Measurements from ENCODE around the gene KRT4.

Gene KRT4

DNA sequence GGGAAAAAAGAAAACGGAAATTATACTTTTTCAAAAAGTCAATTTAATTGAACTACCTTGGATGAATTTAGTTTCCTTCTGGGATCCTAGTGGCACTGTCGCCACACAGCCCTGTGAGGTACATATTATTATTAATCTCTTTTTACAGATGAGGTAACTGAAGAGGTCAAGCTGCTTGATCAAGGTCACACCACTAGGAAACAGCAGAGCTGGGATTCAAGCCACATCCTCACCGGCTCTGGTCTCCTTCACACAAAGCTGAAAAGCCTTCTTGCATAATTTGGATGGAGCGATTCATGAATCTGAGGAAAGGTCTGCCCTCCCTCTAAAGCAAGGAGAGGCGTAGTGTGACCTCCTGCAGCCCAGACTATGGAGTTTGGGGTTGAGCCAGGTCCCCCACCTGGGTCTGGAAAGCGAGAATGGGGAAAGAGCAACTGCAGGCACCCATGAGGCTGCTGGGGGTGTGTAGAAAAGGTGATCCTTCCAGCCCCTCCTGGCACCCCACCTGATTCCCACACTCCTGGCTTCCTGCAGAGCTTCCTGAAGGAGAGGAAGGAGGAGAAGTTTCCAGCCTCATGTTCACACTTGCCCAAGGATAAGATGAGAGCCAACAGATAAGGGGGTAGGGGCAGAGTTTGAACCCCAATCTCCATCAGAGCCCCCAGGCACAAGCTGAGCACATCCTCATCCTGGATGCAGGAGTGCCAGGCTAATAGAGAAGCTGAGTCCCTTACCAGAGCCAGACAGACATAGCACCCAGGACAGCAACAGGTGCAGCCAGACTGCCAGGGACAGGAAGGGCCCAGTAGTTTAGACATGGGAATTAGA lies 24.1 kb upstream of the KRT4 start:
- Histone ChIP-seq H4K20me1 (no peaks in the 10 kb centered on the region; a peak in 1 of 22 replicates), H3K36me3 (no peaks in the 10 kb centered on the region), H3K4me3 (no peak overlapping the region), H3K27me3 (no peaks in the 10 kb centered on the region), H3K9ac (no peak overlapping the region; a peak in 1 of 22 replicates), H3K27ac (peak overlapping the region in 5 of 11 experiments; percentile 25 to 71 (median 57); a peak in 6 of 22 replicates), H3K4me2 (peak overlapping the region in 10 of 11 experiments; percentile 4 to 94 (median 76); a peak in 18 of 22 replicates), H3K9me3 (replicated peaks in 1 of 11) (no peaks in the 10 kb centered on the region), H3K4me1 (peaks cover 17 to 72% (median 45%) of the 10 kb centered on the region in 10 experiments)
- TF ChIP-seq Cebpa-rat (IDR thresholded peaks at IDR 0.05) = no peak

DNA sequence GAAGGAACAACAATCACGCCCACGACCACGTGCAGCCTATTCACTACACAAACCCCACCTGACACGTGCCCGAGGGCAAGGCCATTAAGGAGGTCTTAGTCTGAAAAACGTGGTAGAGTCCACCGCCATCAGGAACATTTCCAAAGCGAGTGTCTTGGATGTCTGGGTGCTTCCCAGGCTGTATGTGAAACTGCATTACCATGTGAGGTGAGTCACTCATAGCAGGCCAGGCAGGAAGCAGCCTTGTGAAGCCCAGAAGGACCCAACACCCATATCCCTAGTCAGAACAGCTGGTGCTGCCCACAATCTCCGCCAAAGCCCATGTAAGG lies 23.5 kb upstream of the KRT4 start:
- Histone ChIP-seq H3K4me2 (peak overlapping the region in 10 of 11 experiments; percentile 4 to 94 (median 76); a peak in 18 of 22 replicates), H3K9ac (0 out of 22 replicates have a peak overlapping the region, but pooled peaks of 1 of the 11 experiments have one; percentile 0), H4K20me1 (no peaks in the 10 kb centered on the region; a peak in 1 of 22 replicates), H3K4me3 (no peak overlapping the region), H3K9me3 (replicated peaks in 1 of 11) (no peaks in the 10 kb centered on the region), H3K4me1 (peaks cover 16 to 74% (median 44%) of the 10 kb centered on the region in 10 experiments), H3K27ac (peak overlapping the region in 7 of 11 experiments; percentile 44 to 71 (median 62); a peak in 13 of 22 replicates), H3K36me3 (no peaks in the 10 kb centered on the region), H3K27me3 (no peaks in the 10 kb centered on the region)
- TF ChIP-seq Cebpa-rat (IDR thresholded peaks at IDR 0.05) = no peak

- H3K27me3 ChIP-seq = no peaks in the 10 kb centered on the region
Observed at GRCh38 chr12:52836491-52837412, 22.8 kb upstream of the KRT4 start.

DNA sequence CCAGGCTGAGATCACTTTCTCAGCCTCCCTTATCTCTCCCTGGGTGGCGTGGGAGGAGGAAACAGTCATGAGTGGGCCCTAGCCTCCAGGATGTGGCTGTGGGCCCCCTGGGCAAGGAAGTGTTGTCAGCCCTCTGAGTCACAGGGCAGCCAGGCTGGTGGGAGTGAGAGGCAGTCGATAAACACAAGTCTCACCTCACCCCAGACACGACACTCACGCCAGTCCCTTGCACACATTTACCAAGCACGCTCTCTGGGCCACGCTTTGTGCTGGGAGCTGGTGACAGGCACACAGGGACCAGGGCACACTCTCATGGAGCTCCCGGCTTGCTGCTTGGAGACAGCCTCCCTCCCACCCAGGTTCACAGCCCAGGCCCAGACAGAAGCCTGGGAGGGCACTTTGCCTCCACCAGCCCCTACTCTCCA lies 22.1 kb upstream of the KRT4 start:
- H3K36me3 ChIP-seq = no peaks in the 10 kb centered on the region
- TF ChIP-seq Cebpa-rat (IDR thresholded peaks at IDR 0.05) = no peak
- no peak overlapping the region; a peak in 1 of 20 replicates for H3K4me3 ChIP-seq

More at GRCh38 chr12:52836491-52837412, 22.8 kb upstream of the KRT4 start:
- Histone ChIP-seq H3K9ac (peak overlapping the region in 7 of 11 experiments; percentile 4 to 48 (median 25); a peak in 6 of 22 replicates), H4K20me1 (no peaks in the 10 kb centered on the region; a peak in 1 of 22 replicates), H3K4me1 (peaks cover 11 to 68% (median 42%) of the 10 kb centered on the region in 10 experiments), H3K27ac (peak overlapping the region in 9 of 11 experiments; percentile 41 to 71 (median 62); a peak in 16 of 22 replicates), H3K4me2 (peak overlapping the region in 10 of 11 experiments; percentile 48 to 94 (median 76); a peak in 20 of 22 replicates), H3K9me3 (replicated peaks in 1 of 11) (no peaks in the 10 kb centered on the region), H3K4me3 (no peak overlapping the region; a peak in 1 of 20 replicates), H3K36me3 (no peaks in the 10 kb centered on the region)
- no peak for TF ChIP-seq Cebpa-rat (IDR thresholded peaks at IDR 0.05)

DNA sequence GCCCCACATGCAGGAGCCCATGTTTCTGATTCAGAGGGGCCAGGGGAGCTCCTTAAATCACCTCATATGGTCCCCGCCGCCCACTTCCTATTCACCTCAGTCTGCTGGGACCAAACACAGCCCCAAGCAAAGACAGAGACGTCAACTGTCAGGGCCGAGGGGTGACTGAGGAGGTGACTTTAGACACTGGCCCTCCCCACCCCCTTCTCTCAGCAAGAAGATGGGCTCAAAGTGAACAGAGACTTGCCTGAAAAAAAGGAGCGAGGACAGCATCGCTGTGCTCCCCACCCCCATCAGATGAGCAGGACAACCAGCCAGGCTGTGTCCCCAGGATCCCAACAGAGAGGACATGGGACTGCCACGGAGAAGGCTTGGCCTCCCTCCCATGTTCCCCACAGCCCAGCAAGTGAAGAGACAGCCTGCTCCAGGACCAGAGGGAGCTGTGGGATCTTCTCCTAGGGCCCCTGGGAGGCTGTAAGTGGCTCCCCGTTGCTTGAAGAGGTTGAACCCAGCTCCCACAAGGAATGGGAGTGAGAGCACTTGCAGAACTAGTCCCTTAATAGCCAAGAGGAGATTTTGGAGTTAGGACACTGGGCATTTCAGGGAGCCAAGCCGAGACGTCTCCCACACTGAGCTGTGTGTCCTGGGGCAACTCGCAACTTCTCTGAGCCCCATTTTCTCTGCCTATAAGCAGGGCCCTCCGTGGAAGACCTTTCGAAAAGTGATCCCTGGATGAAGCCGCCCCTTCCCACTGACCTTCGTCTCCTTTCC lies 21.5 kb upstream of the KRT4 start:
- TF ChIP-seq Cebpa-rat (IDR thresholded peaks at IDR 0.05) = no peak
- Histone ChIP-seq H3K27me3 (no peaks in the 10 kb centered on the region), H3K36me3 (no peaks in the 10 kb centered on the region), H3K27ac (peak overlapping the region in 10 of 11 experiments; percentile 30 to 71 (median 60); a peak in 19 of 22 replicates), H4K20me1 (no peaks in the 10 kb centered on the region; a peak in 1 of 22 replicates), H3K4me3 (no peak overlapping the region), H3K9ac (peak overlapping the region in 10 of 11 experiments; percentile 4 to 50 (median 24); a peak in 11 of 22 replicates), H3K4me2 (peak overlapping the region in 10 of 11 experiments; percentile 48 to 94 (median 76); a peak in 19 of 22 replicates), H3K4me1 (peaks cover 11 to 67% (median 42%) of the 10 kb centered on the region in 10 experiments), H3K9me3 (replicated peaks in 1 of 11) (no peaks in the 10 kb centered on the region)

More for the DNA sequence above, 22.1 kb upstream of the KRT4 start:
- Histone ChIP-seq H3K27ac (peak overlapping the region in 9 of 11 experiments; percentile 41 to 71 (median 62); a peak in 18 of 22 replicates), H3K9ac (peak overlapping the region in 10 of 11 experiments; percentile 4 to 50 (median 24); a peak in 11 of 22 replicates), H4K20me1 (no peaks in the 10 kb centered on the region; a peak in 1 of 22 replicates), H3K9me3 (replicated peaks in 1 of 11) (no peaks in the 10 kb centered on the region), H3K27me3 (no peaks in the 10 kb centered on the region), H3K4me1 (peaks cover 11 to 67% (median 42%) of the 10 kb centered on the region in 10 experiments), H3K4me2 (peak overlapping the region in 10 of 11 experiments; percentile 48 to 94 (median 76); a peak in 20 of 22 replicates)

- Histone ChIP-seq H4K20me1 (no peaks in the 10 kb centered on the region; a peak in 1 of 22 replicates), H3K4me1 (peaks cover 11 to 73% (median 42%) of the 10 kb centered on the region in 10 experiments), H3K36me3 (no peaks in the 10 kb centered on the region), H3K4me3 (no peak overlapping the region), H3K9me3 (replicated peaks in 1 of 11) (no peaks in the 10 kb centered on the region), H3K4me2 (peak overlapping the region in 4 of 11 experiments; percentile 80 to 94 (median 84); a peak in 6 of 22 replicates), H3K27me3 (no peaks in the 10 kb centered on the region), H3K27ac (peak overlapping the region in 6 of 11 experiments; percentile 44 to 71 (median 63); a peak in 7 of 22 replicates), H3K9ac (no peak overlapping the region)
- TF ChIP-seq Cebpa-rat (IDR thresholded peaks at IDR 0.05) = no peak
Observed at GRCh38 chr12:52834727-52835001, 20.7 kb upstream of the KRT4 start.

GRCh38 chr12:52833922-52834726 lies 20.2 kb upstream of the KRT4 start, which contains the start of gene KRT79:
TSS of gene KRT79 (minus strand) at chr12:52834311. CDS start at chr12:52834260, 51 bp downstream.
- H3K4me2 ChIP-seq = peak within 1 kb of the TSS in 7 of 11 experiments; percentile 60 to 94 (median 80); a peak in 13 of 22 replicates
- no peaks in the 10 kb centered on the region for H3K9me3 ChIP-seq (replicated peaks in 1 of 11)
- peak within 1 kb of the TSS in 9 of 11 experiments; percentile 41 to 71 (median 62); a peak in 10 of 22 replicates for H3K27ac ChIP-seq
- H3K9ac ChIP-seq = no peak within 1 kb of the TSS
- peaks cover 11 to 73% (median 42%) of the 10 kb centered on the region in 10 experiments for H3K4me1 ChIP-seq
- no peaks in the 10 kb centered on the region for H3K36me3 ChIP-seq
- H3K27me3 ChIP-seq = no peaks in the 10 kb centered on the region
- H3K4me3 ChIP-seq = no peak within 1 kb of the TSS
- no peaks in the 10 kb centered on the region; a peak in 1 of 22 replicates for H4K20me1 ChIP-seq
- TF ChIP-seq Cebpa-rat (IDR thresholded peaks at IDR 0.05) = no peak
